MV-4-11 (cell line): ENCODE results near the gene CACNA1C.
"Not testable (repeated sequence)": the region's sequence is repeated elsewhere in the genome, so short reads cannot be mapped to it uniquely, and the experiment has no call there.

Experiments used
- DNase-seq: peaks from one replicate; lab custom pipeline; 2025; lab: John Stamatoyannopoulos, UW

The CACNA1C gene

GRCh38 chr12:2690348-2691005 is 637.7 kb downstream of the CACNA1C start:
- no peak for DNase-seq

- no peak for DNase-seq
Measured at GRCh38 chr12:2691006-2691344, 638.2 kb downstream of the CACNA1C start.

- peak; percentile 9 for DNase-seq
Measured at GRCh38 chr12:2691345-2692071, 638.7 kb downstream of the CACNA1C start.

- DNase-seq, result no peak
Measured at GRCh38 chr12:2692080-2692479, 639.3 kb downstream of the CACNA1C start.

GRCh38 chr12:2693244-2693860 is 640.6 kb downstream of the CACNA1C start:
- peak; percentile 19 for DNase-seq

GRCh38 chr12:2693980-2694610 is 641.3 kb downstream of the CACNA1C start:
- no peak for DNase-seq

- DNase-seq, result peak; percentile 54
Measured at GRCh38 chr12:2696136-2696535, 643.3 kb downstream of the CACNA1C start.

- no peak for DNase-seq
Measured at GRCh38 chr12:2697057-2697800, 644.4 kb downstream of the CACNA1C start.

- DNase-seq, result no peak
Measured at GRCh38 chr12:2698566-2698965, 645.8 kb downstream of the CACNA1C start.

- DNase-seq, result no peak
Measured at GRCh38 chr12:2710701-2711100, 657.9 kb downstream of the CACNA1C start.

- no peak for DNase-seq
Measured at GRCh38 chr12:2719392-2719791, 666.6 kb downstream of the CACNA1C start.

GRCh38 chr12:2722806-2723205 is 670.0 kb downstream of the CACNA1C start:
- no peak for DNase-seq

GRCh38 chr12:2732290-2732689 is 679.5 kb downstream of the CACNA1C start:
- DNase-seq, result peak; percentile 1

- peak; percentile 1 for DNase-seq
Measured at GRCh38 chr12:2733493-2734355, 680.9 kb downstream of the CACNA1C start.

- DNase-seq, result no peak
Measured at GRCh38 chr12:2735432-2735831, 682.6 kb downstream of the CACNA1C start.

GRCh38 chr12:2737656-2738241 is 685.0 kb downstream of the CACNA1C start:
- DNase-seq, result no peak

GRCh38 chr12:2739069-2739468 is 686.3 kb downstream of the CACNA1C start:
- DNase-seq, result no peak

- DNase-seq, result no peak
Measured at GRCh38 chr12:2739832-2740641, 687.2 kb downstream of the CACNA1C start.

GRCh38 chr12:2742037-2742436 is 689.2 kb downstream of the CACNA1C start:
- DNase-seq, result not testable (repeated sequence)

GRCh38 chr12:2743478-2743877 is 690.7 kb downstream of the CACNA1C start:
- DNase-seq, result no peak
